Left lung (tissue), 10 donors: ENCODE measurements around the gene HMCN1. TPM values are rescaled to one million over a fixed set of nuclear protein-coding genes. Genes with fewer than 3 reads are reported as not detected.

Experiments used
- ATAC-seq: fragments of 200-7000 bp; cut with Tn5 transposase; one replicate; pipeline ENCODE4 v1.9.1; 2020; ENCODE audit warnings: moderate library complexity
- DNase-seq, 4 donors: peaks; one replicate each; pipeline ENCODE4 v3.0.0-alpha.2; 2013 to 2020
- H3K27ac ChIP-seq, 2 donors: fragments of 200-600 bp; sonication (generic) in 1 of 2; one replicate each; pipeline versions ENCODE4 v1.5.0 to v1.8.0; 2020 to 2021
- H3K27me3 ChIP-seq, 2 donors: fragments of 200-600 bp; sonication (generic) in 1 of 2; one replicate each; pipeline versions ENCODE4 v1.5.0 to v1.8.0; 2020 to 2021
- H3K36me3 ChIP-seq, 2 donors: fragments of 200-600 bp; sonication (generic) in 1 of 2; one replicate each; pipeline versions ENCODE4 v1.5.0 to v1.8.0; 2020 to 2021
- H3K4me1 ChIP-seq, 2 donors: fragments of 200-600 bp; one replicate each; pipeline ENCODE4 v1.8.0; 2021
- H3K4me3 ChIP-seq, 2 donors: fragments of 200-600 bp; sonication (generic) in 1 of 2; one replicate each; pipeline versions ENCODE4 v1.5.0 to v1.8.0; 2020 to 2021; ENCODE audit warnings: mild to moderate bottlenecking in 1 of 2
- H3K9me3 ChIP-seq, 2 donors: fragments of 200-600 bp; sonication (generic) in 1 of 2; one replicate each; pipeline versions ENCODE4 v1.5.0 to v1.8.0; 2020 to 2021
- intact Hi-C, 2 donors: fragments of 100-400 bp; cut with DNase I; formaldehyde crosslinking; loops; one replicate each; pipeline versions ENCODE4 v1.11.2 to v1.14.2; 2022
- polyA plus RNA-seq, 6 donors: library from polyadenylated mRNA; unstranded; fragments of 120-200 nt; gene quantifications; one replicate each; pipeline ENCODE4 v1.2.1, GENCODE V29; 2013; ENCODE audit not compliant: insufficient read length in 6 of 6
- total RNA-seq, 2 donors: library from RNA; stranded (reverse); fragmentation: NEBNext Ultra II Directional; extraction: Animal tissue kit (Norgen Biotek cat#: 25700); gene quantifications; one replicate each; pipeline ENCODE4 v1.2.1, GENCODE V29; 2021
- TF ChIP-seq, protein P1 (sequence below), 2 donors: fragments of 200-600 bp; sonication (generic) in 1 of 2; IDR thresholded peaks; one replicate each; pipeline versions ENCODE4 v1.5.0 to v1.8.0; 2021; ENCODE audit warnings: antibody characterized with exemption in 2 of 2
- donor health status: DM: no; HTN: yes; CAD: no.
- donor health status: DM: no; HTN: no; CAD: no.

Gene HMCN1
- total and polyA plus RNA-seq, 8 donors = 24.0 to 91.0 (median 48.7) TPM

DNA sequence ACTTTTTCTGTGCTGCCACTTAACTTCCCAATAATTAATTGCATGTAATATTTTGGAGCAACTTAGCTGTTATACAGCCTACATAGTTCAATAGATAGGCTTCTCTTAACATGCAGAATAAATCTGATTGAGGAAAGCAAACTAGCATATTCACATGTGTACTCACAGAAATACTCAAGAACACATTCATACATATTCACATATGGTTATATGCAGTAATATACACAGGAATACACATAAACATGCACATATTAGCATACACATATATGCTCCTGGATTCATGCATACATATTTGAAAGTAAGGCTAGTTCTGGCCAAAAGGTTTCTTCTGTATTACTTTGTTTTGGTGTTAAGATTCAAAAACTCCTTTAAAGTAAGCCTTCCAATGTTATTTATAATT, 73.1 kb downstream of the HMCN1 start:
- Histone ChIP-seq H3K4me1 (peaks cover 0 to 3% of the 10 kb centered on the region in 2 donors), H3K4me3 (no peak overlapping the region), H3K27me3 (no peaks in the 10 kb centered on the region), H3K36me3 (no peaks in the 10 kb centered on the region), H3K9me3 (no peaks in the 10 kb centered on the region), H3K27ac (no peak overlapping the region)
- ATAC-seq = no peak
- DNase-seq = no peak
- intact Hi-C loops = no loop called here
- TF ChIP-seq, protein P1, sequence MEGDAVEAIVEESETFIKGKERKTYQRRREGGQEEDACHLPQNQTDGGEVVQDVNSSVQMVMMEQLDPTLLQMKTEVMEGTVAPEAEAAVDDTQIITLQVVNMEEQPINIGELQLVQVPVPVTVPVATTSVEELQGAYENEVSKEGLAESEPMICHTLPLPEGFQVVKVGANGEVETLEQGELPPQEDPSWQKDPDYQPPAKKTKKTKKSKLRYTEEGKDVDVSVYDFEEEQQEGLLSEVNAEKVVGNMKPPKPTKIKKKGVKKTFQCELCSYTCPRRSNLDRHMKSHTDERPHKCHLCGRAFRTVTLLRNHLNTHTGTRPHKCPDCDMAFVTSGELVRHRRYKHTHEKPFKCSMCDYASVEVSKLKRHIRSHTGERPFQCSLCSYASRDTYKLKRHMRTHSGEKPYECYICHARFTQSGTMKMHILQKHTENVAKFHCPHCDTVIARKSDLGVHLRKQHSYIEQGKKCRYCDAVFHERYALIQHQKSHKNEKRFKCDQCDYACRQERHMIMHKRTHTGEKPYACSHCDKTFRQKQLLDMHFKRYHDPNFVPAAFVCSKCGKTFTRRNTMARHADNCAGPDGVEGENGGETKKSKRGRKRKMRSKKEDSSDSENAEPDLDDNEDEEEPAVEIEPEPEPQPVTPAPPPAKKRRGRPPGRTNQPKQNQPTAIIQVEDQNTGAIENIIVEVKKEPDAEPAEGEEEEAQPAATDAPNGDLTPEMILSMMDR (IDR thresholded peaks at IDR 0.05) = no peak

DNA sequence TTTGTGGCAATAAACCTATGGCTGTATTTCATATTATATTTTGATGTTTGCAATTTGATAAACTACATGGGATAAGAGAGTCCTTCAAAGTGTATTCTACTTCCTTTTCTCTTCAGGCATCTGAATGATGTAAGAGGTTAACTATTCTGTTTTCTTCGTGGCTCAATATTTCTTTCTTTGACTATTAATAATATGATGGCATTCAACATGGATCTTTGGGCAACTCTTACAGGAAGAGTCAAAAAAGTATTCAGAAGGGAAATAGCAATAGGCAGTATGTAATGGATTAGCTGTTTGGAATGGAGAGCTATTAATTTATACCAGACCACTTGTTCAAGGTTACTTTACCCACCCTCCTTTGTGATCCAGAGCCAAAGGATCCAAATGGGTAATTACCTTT, 74.4 kb downstream of the HMCN1 start:
- no peak overlapping the region for H3K27ac ChIP-seq
- DNase-seq (no peak), ATAC-seq (no peak)
- no peak overlapping the region for H3K4me3 ChIP-seq
- H3K4me1 ChIP-seq = peaks cover 0 to 3% of the 10 kb centered on the region in 2 donors
- intact Hi-C loops = no loop called here
- H3K27me3 ChIP-seq = no peaks in the 10 kb centered on the region
- no peaks in the 10 kb centered on the region for H3K36me3 ChIP-seq
- no peaks in the 10 kb centered on the region for H3K9me3 ChIP-seq
- TF ChIP-seq, protein P1 (IDR thresholded peaks at IDR 0.05) = no peak

DNA sequence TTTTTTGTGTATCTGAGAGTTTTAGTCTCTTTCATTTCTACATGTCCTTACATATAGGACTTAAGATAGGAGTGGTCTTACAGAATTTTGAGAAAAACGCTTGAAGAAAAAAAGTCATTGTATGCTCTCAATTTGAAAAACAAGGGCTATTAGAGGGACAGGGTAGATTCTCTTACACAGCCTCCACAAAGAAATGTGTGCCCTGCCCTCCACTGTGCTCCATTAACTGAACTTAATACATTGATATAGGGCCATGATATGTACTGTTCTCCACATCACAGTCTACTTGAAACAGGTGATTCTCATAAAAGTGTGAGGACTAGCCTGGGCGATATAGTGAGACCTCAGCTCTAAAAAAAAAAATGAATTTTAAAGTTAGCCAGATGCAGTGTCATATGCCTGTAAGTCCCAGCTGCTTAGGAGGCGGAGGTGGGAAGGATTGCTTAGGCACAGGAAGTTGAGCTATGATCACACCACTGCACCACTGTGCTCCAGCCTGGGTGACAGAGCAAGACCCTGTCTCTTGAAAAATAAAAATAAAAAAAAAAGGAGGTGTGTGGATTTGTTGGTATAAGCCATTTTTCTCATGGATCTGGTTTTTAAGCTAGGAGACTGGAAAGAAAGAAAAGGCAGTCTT, 77.0 kb downstream of the HMCN1 start:
- H3K27me3 ChIP-seq = no peaks in the 10 kb centered on the region
- H3K9me3 ChIP-seq = no peaks in the 10 kb centered on the region
- no peak overlapping the region for H3K4me3 ChIP-seq
- no peaks in the 10 kb centered on the region for H3K4me1 ChIP-seq
- no peak for DNase-seq
- H3K36me3 ChIP-seq = no peaks in the 10 kb centered on the region
- TF ChIP-seq, protein P1 (IDR thresholded peaks at IDR 0.05) = no peak
- H3K27ac ChIP-seq = peak overlapping the region in 1 of 2 donors; percentile 5
- no peak for ATAC-seq
- intact Hi-C loops = no loop called here

DNA sequence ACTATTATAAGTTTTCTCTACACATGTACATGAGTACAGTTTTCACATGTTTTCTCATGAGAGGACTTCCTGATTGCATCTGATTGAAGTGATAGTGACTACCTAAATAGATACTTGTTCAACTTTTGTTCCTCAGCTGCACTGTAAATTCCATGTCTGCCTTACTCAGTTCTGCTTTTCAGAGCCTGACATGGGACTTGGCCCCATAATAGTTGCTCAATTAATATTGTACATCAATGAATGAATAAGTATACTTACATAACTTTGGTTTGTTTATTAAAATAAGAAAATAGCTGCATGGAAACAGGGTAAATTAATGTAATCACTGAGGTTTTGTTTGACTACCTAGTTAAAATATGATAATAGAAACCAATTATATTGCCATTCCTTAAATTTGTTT, 78.7 kb downstream of the HMCN1 start:
- Histone ChIP-seq H3K27ac (no peak overlapping the region), H3K4me1 (no peaks in the 10 kb centered on the region), H3K36me3 (no peaks in the 10 kb centered on the region), H3K9me3 (no peaks in the 10 kb centered on the region), H3K4me3 (no peak overlapping the region), H3K27me3 (no peaks in the 10 kb centered on the region)
- TF ChIP-seq, protein P1 (IDR thresholded peaks at IDR 0.05) = no peak
- no peak for DNase-seq
- intact Hi-C loops = no loop called here
- ATAC-seq = no peak

- Histone ChIP-seq H3K27ac (no peak overlapping the region), H3K36me3 (no peaks in the 10 kb centered on the region), H3K27me3 (no peaks in the 10 kb centered on the region), H3K4me1 (no peaks in the 10 kb centered on the region), H3K9me3 (no peaks in the 10 kb centered on the region), H3K4me3 (no peak overlapping the region)
- peak in 2 of 4 donors; percentile 12 to 35 for DNase-seq
- peak; percentile 82 for ATAC-seq
- TF ChIP-seq, protein P1 (IDR thresholded peaks at IDR 0.05) = peak; percentile 23 to 52
- intact Hi-C loops = no loop called here
Observed at GRCh38 chr1:185813401-185813979, 79.3 kb downstream of the HMCN1 start.
